Endothelial cell (in vitro differentiated cells): ENCODE results near the gene TMEM82. TPM values are rescaled to one million over a fixed set of nuclear protein-coding genes. Genes with fewer than 3 reads are reported as not detected.
A peak's percentile ranks its signal among the peaks of the same experiment; 100 is the strongest.

ENCODE experiments used
- DNase-seq: peaks from one replicate; pipeline ENCODE4 v3.0.0; 2021; ENCODE audit warnings: low spot score
- H3K27ac Mint-ChIP-seq: one replicate; pipeline ENCODE4 v1.8.0; 2021; ENCODE audit warnings: mixed read lengths, inconsistent platforms; ENCODE audit not compliant: unreplicated experiment
- H3K27me3 Mint-ChIP-seq: one replicate; pipeline ENCODE4 v1.8.0; 2021; ENCODE audit warnings: mild to moderate bottlenecking, moderate library complexity, mixed read lengths, inconsistent platforms; ENCODE audit not compliant: unreplicated experiment
- H3K36me3 Mint-ChIP-seq: one replicate; pipeline ENCODE4 v1.8.0; 2021; ENCODE audit warnings: mild to moderate bottlenecking, low read depth, mixed read lengths, inconsistent platforms; ENCODE audit not compliant: unreplicated experiment
- H3K4me1 Mint-ChIP-seq: one replicate; pipeline ENCODE4 v1.8.0; 2021; ENCODE audit warnings: mild to moderate bottlenecking, mixed read lengths, inconsistent platforms; ENCODE audit not compliant: unreplicated experiment
- H3K4me3 Mint-ChIP-seq: one replicate; pipeline ENCODE4 v1.8.0; 2021; ENCODE audit warnings: mild to moderate bottlenecking, mixed read lengths, inconsistent platforms; ENCODE audit not compliant: unreplicated experiment
- H3K9me3 Mint-ChIP-seq: one replicate; pipeline ENCODE4 v1.8.0; 2021; ENCODE audit warnings: mixed read lengths, inconsistent platforms; ENCODE audit not compliant: unreplicated experiment
- total RNA-seq: library from RNA; stranded (reverse); fragmentation: NEBNext Ultra II Directional; extraction: Animal tissue kit (Norgen Biotek cat#: 25700); gene quantifications from one replicate; pipeline ENCODE4 v1.2.1, GENCODE V29; 2021; ENCODE audit not compliant: unreplicated experiment
- TF ChIP-seq, protein P1 (sequence below): fragments of 200-600 bp; sonication (generic); IDR thresholded peaks from one replicate; pipeline ENCODE4 v1.5.0; 2021; ENCODE audit warnings: antibody characterized with exemption; ENCODE audit not compliant: unreplicated experiment

TMEM82 gene
- total RNA-seq, 1 donor from 2014 or later = not detected

DNA sequence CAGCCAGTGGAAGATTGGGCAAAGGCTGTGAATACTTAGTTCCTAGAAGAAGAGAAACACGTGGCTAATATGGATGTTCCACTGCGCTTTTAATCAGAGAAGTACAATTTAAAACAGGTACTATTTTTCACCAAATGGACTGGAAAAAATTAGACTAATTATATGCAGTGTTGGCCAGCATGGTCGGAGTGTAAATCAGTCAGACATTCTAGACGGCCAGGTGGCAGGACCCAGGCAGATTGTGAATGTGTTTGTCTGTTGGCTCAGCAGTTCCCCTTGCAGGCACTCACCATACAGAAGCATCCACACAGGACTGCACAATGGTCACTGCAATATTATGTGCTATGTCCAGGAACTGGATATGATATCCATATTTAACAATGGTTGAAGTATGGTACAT lies 30.1 kb upstream of the TMEM82 start:
- H3K27me3 Mint-ChIP-seq = peaks cover 4% of the 10 kb centered on the region
- no peak overlapping the region for H3K27ac Mint-ChIP-seq
- H3K4me3 Mint-ChIP-seq = no peak overlapping the region
- peaks cover 6% of the 10 kb centered on the region for H3K36me3 Mint-ChIP-seq
- no peaks in the 10 kb centered on the region for H3K9me3 Mint-ChIP-seq
- peaks cover 3% of the 10 kb centered on the region for H3K4me1 Mint-ChIP-seq
- TF ChIP-seq, protein P1, sequence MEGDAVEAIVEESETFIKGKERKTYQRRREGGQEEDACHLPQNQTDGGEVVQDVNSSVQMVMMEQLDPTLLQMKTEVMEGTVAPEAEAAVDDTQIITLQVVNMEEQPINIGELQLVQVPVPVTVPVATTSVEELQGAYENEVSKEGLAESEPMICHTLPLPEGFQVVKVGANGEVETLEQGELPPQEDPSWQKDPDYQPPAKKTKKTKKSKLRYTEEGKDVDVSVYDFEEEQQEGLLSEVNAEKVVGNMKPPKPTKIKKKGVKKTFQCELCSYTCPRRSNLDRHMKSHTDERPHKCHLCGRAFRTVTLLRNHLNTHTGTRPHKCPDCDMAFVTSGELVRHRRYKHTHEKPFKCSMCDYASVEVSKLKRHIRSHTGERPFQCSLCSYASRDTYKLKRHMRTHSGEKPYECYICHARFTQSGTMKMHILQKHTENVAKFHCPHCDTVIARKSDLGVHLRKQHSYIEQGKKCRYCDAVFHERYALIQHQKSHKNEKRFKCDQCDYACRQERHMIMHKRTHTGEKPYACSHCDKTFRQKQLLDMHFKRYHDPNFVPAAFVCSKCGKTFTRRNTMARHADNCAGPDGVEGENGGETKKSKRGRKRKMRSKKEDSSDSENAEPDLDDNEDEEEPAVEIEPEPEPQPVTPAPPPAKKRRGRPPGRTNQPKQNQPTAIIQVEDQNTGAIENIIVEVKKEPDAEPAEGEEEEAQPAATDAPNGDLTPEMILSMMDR = no peak
- DNase-seq = no peak

DNA sequence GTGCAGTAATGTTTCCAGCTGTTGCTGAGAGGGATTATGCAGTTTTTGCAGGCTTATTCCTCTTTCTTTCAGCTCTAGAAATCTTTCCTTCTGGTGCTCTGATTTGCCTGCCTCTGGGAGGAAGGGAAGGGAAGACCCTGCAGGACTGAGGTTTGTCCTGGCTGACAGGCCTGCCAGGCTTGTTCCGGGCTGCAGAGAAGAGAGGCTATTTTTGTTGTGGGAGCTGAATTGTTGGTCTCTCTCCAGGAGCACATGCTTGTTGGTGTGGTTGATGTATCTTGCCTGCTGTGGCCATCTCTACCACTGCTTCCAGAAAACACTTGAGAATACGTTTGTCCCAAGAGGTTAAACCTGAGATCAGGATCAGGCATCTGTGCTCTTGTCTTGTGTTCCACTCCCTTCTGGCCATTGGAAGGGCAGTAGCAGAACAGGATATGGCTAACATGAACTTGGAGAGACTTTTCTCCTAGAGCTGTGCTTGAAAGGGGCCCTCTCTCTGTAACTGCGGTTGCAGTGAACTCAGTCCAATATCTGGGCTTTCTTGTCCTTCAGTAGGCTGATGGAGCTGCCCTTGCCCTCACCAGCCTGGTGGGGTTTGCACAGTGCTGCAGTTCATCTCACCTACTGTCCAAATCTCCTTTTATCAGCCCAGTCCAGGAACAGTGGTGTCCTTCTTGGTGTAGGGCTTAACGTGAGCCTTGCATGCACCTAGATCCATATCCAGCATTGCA lies 27.7 kb upstream of the TMEM82 start:
- Mint-ChIP-seq H3K4me1 (peaks cover 3% of the 10 kb centered on the region), H3K4me3 (peak overlapping the region; percentile 48), H3K9me3 (no peaks in the 10 kb centered on the region), H3K27me3 (peaks cover 4% of the 10 kb centered on the region), H3K36me3 (peaks cover 10% of the 10 kb centered on the region), H3K27ac (no peak overlapping the region)
- TF ChIP-seq, protein P1 = no peak
- no peak for DNase-seq

GRCh38 chr1:15717418-15718125 lies 24.7 kb upstream of the TMEM82 start:
- TF ChIP-seq, protein P1 = no peak
- Mint-ChIP-seq H3K36me3 (peaks cover 12% of the 10 kb centered on the region), H3K4me3 (no peak overlapping the region), H3K27me3 (peaks cover 4% of the 10 kb centered on the region), H3K27ac (no peak overlapping the region), H3K4me1 (peaks cover 10% of the 10 kb centered on the region), H3K9me3 (no peaks in the 10 kb centered on the region)
- DNase-seq = no peak

GRCh38 chr1:15718199-15718601 lies 24.1 kb upstream of the TMEM82 start:
- peaks cover 18% of the 10 kb centered on the region for H3K36me3 Mint-ChIP-seq
- H3K9me3 Mint-ChIP-seq = no peaks in the 10 kb centered on the region
- no peak overlapping the region for H3K4me3 Mint-ChIP-seq
- H3K27ac Mint-ChIP-seq = peak overlapping the region; percentile 70
- no peak for DNase-seq
- H3K4me1 Mint-ChIP-seq = peaks cover 10% of the 10 kb centered on the region
- TF ChIP-seq, protein P1 = no peak
- peaks cover 4% of the 10 kb centered on the region for H3K27me3 Mint-ChIP-seq
